A549 (cell line): Measurements from ENCODE around the gene ZNF530. TPM values are rescaled to one million over a fixed set of nuclear protein-coding genes. Genes with fewer than 3 reads are reported as not detected.
A peak's percentile ranks its signal among the peaks of the same experiment; 100 is the strongest.

Experiments
- ATAC-seq, 2 experiments: fragments of 200-7000 bp in 1 of 2; fragments of >200 bp in 1 of 2; cut with Nextera tagmentation in 1 of 2; cut with Tn5 transposase in 1 of 2; 3 replicates each; pipeline versions ENCODE4 v1.8.0 to v1.9.1; 2018 to 2020; ENCODE audit warnings: mild to moderate bottlenecking in 1 of 2, moderate library complexity in 1 of 2
- CTCF ChIA-PET: fragments of 300-600 bp; sonication (Branson Sonifier 250); formaldehyde crosslinking; extraction: SDS; loops from one replicate; lab custom pipeline; 2021; ENCODE audit warnings: antibody characterized with exemption, inconsistent platforms; lab: Yijun Ruan, JAX
- POLR2A ChIA-PET: fragments of 350-600 bp; formaldehyde crosslinking; extraction: SDS; loops from one replicate; lab custom pipeline; 2021; ENCODE audit warnings: antibody characterized with exemption, inconsistent platforms; lab: Yijun Ruan, JAX
- DNase-seq, 2 experiments: peaks; one replicate each; pipeline versions ENCODE4 v3.0.0 to v3.0.0-alpha.2; 2011 to 2016; ENCODE audit warnings: low read depth in 1 of 2, low spot score in 1 of 2
- FAIRE-seq: peaks from 2 replicates; lab custom pipeline; 2011; peaks lifted over from hg19 to GRCh38; lab: Jason Lieb, UNC
- H3K27ac ChIP-seq, 2 experiments: fragments of >200 bp; sonication (Bioruptor Twin); formaldehyde crosslinking; 3 replicates each; pipeline ENCODE4 v1.5.1; 2016 to 2017
- H3K4me1 ChIP-seq: fragments of >200 bp; sonication (Bioruptor Twin); formaldehyde crosslinking; 3 replicates; pipeline ENCODE4 v1.6.1; 2016
- H3K4me2 ChIP-seq: fragments of >200 bp; sonication (Bioruptor Twin); formaldehyde crosslinking; 3 replicates; pipeline ENCODE4 v1.6.1; 2016
- H3K4me3 ChIP-seq: fragments of >200 bp; sonication (Bioruptor Twin); formaldehyde crosslinking; 3 replicates; pipeline ENCODE4 v1.5.1; 2016
- H3K9me3 ChIP-seq: fragments of >200 bp; sonication (Bioruptor Twin); formaldehyde crosslinking; 3 replicates; pipeline ENCODE4 v1.6.1; 2016
- BHLHE40 ChIP-seq: IDR thresholded peaks from 2 replicates; pipeline ENCODE4 v1.6.1; 2012; ENCODE audit warnings: low read depth, low read length, inconsistent platforms
- E2F6 ChIP-seq: IDR thresholded peaks from 2 replicates; pipeline ENCODE4 v1.6.1; 2012; ENCODE audit warnings: low read depth, borderline replicate concordance
- ESRRA ChIP-seq: fragments of 150-350 bp; IDR thresholded peaks from 2 replicates; pipeline ENCODE4 v1.6.1; 2014; ENCODE audit warnings: mild to moderate bottlenecking, low read length, borderline replicate concordance
- FOSL2 ChIP-seq, 2 experiments: fragments of 450-650 bp in 1 of 2; fragments of >200 bp in 1 of 2; sonication (Bioruptor Twin) in 1 of 2; formaldehyde crosslinking; IDR thresholded peaks; 2 replicates each; pipeline versions ENCODE4 v1.5.0 to v1.6.1; 2016 to 2020; ENCODE audit warnings: mild to moderate bottlenecking in 1 of 2, moderate library complexity in 1 of 2
- FOXS1 ChIP-seq: fragments of 250-450 bp; sonication (Bioruptor Pico); IDR thresholded peaks from 2 replicates; pipeline ENCODE4 v1.5.0; 2020; ENCODE audit warnings: mild to moderate bottlenecking, moderate library complexity
- GATA3 ChIP-seq: IDR thresholded peaks from 2 replicates; pipeline ENCODE4 v1.6.1; 2012; ENCODE audit warnings: borderline replicate concordance
- HDAC2 ChIP-seq: fragments of 200-600 bp; sonication (generic); IDR thresholded peaks from 2 replicates; pipeline ENCODE4 v1.6.1; 2016
- JUN ChIP-seq, 2 experiments: fragments of >200 bp; sonication (Bioruptor Twin); formaldehyde crosslinking; IDR thresholded peaks; 2 replicates in 1 of 2; 3 replicates in 1 of 2; pipeline ENCODE4 v1.6.1; 2016 to 2017
- MAX ChIP-seq: IDR thresholded peaks from 2 replicates; pipeline ENCODE4 v1.6.1; 2012
- MAZ ChIP-seq: fragments of 150-350 bp; IDR thresholded peaks from 2 replicates; pipeline ENCODE4 v1.6.1; 2014; ENCODE audit warnings: antibody characterized with exemption, low read depth, low read length, borderline replicate concordance
- NFE2L2 ChIP-seq: fragments of 150-350 bp; conservative IDR thresholded peaks from 2 replicates; pipeline ENCODE4 v1.6.1; 2014; ENCODE audit warnings: low read length
- NR3C1 ChIP-seq: fragments of >200 bp; sonication (Bioruptor Twin); formaldehyde crosslinking; IDR thresholded peaks from 3 replicates; pipeline ENCODE4 v1.6.1; 2017
- PHF8 ChIP-seq: fragments of 200-600 bp; sonication (generic); IDR thresholded peaks from 2 replicates; pipeline ENCODE4 v1.6.1; 2016; ENCODE audit warnings: low read depth, mild to moderate bottlenecking, antibody characterized with exemption, moderate library complexity, borderline replicate concordance
- POLR2A ChIP-seq: IDR thresholded peaks from 2 replicates; pipeline ENCODE4 v1.6.1; 2012; ENCODE audit warnings: mild to moderate bottlenecking, low read length
- RAD21 ChIP-seq, 2 experiments: fragments of >200 bp in 1 of 2; sonication (Bioruptor Twin) in 1 of 2; formaldehyde crosslinking in 1 of 2; IDR thresholded peaks in 1 of 2; conservative IDR thresholded peaks in 1 of 2; 2 replicates in 1 of 2; 3 replicates in 1 of 2; pipeline ENCODE4 v1.6.1; 2012 to 2018; ENCODE audit warnings: inconsistent platforms in 1 of 2
- RARB ChIP-seq: fragments of 250-450 bp; sonication (Bioruptor Pico); IDR thresholded peaks from 2 replicates; pipeline ENCODE4 v1.8.0; 2021; ENCODE audit warnings: mild to moderate bottlenecking, moderate library complexity
- RCOR1 ChIP-seq: fragments of 150-350 bp; IDR thresholded peaks from 2 replicates; pipeline ENCODE4 v1.6.1; 2014; ENCODE audit warnings: antibody characterized with exemption, low read length, low read depth
- RFX5 ChIP-seq: fragments of 450-650 bp; IDR thresholded peaks from 2 replicates; pipeline ENCODE4 v1.7.1; 2014; ENCODE audit warnings: antibody characterized with exemption, mild to moderate bottlenecking, moderate library complexity
- SMC3 ChIP-seq: fragments of >200 bp; sonication (Bioruptor Twin); formaldehyde crosslinking; IDR thresholded peaks from 3 replicates; pipeline ENCODE4 v1.6.1; 2018; ENCODE audit warnings: inconsistent platforms
- SREBF2 ChIP-seq: fragments of 450-650 bp; IDR thresholded peaks from 2 replicates; pipeline ENCODE4 v1.6.1; 2014; ENCODE audit warnings: mild to moderate bottlenecking, moderate library complexity
- TFCP2L1 ChIP-seq: fragments of 250-450 bp; sonication (Bioruptor Pico); IDR thresholded peaks from 2 replicates; pipeline ENCODE4 v1.5.0; 2021; ENCODE audit warnings: mild to moderate bottlenecking
- ZNF302 ChIP-seq: fragments of 250-450 bp; sonication (Bioruptor Pico); IDR thresholded peaks from 2 replicates; pipeline ENCODE4 v1.9.0; 2021; ENCODE audit warnings: inconsistent platforms, mild to moderate bottlenecking, moderate library complexity
- WGBS: methylation state at CpG from one replicate; pipeline ENCODE4 v1.1.6; 2017; ENCODE audit errors: missing lambda C conversion rate; 5-methylcytosine and 5-hydroxymethylcytosine counted together
- polyA plus RNA-seq, 4 experiments: library from polyadenylated mRNA; depleted of rRNA in 3 of 4; stranded (reverse); fragments of >200 nt; fragmentation: RNase III in 1 of 4; extraction: RNeasy Plus Mini Kit Qiagen cat#74134 plus additional on column Dnase treatment in 1 of 4; gene quantifications; 2 replicates in 3 of 4; 3 replicates in 1 of 4; pipeline ENCODE4 v1.2.3, GENCODE V29; 2011 to 2017
- TF ChIP-seq, protein P1 (sequence below): IDR thresholded peaks from 2 replicates; pipeline ENCODE4 v1.6.1; 2012

Gene ZNF530
- polyA plus RNA-seq, 2 of the 4 experiments (the other 2 are of a cell fraction): 4.9 to 5.9 TPM

DNA sequence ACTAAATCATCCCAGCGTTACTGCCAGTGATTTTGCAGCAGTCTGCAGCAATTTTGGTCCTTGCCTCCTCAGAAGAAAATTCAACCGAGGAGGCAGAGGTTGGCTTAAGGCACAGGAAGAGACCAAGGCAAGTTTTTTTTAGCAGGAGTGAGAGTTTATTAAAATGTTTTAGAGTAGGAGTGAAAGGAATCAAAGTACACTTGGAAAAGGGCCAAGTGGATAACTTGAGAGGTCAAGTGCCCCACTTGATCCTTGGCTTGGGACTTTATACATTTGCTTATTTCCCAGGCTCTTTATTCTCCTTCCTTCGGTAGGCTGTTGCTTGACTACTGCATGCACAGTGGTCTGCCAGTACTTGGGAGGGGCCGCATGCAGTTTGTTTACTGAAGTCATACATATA is 11.4 kb downstream of the ZNF530 start:
- Histone ChIP-seq H3K4me3 (no peak overlapping the region), H3K4me1 (no peaks in the 10 kb centered on the region), H3K9me3 (peaks cover 97% of the 10 kb centered on the region), H3K4me2 (no peak overlapping the region), H3K27ac (no peak overlapping the region)
- ATAC-seq (no peak), DNase-seq (no peak), FAIRE-seq (no peak)
- 60% methylated on average over 4 of the region's 4 CpGs for WGBS
- ChIA-PET CTCF (no interaction called here), POLR2A (no interaction called here)
- TF ChIP-seq MAX (no peak), SMC3 (no peak), FOXS1 (CRISPR knock-in tag) (no peak), MAZ (no peak), ESRRA (no peak), NR3C1 (no peak), SREBF2 (no peak), ZNF302 (CRISPR knock-in tag) (no peak), FOSL2 (IDR thresholded peaks at IDR 0.05) (no peak), FOSL2 (CRISPR knock-in tag; IDR thresholded peaks at IDR 0.05) (no peak), HDAC2 (no peak), JUN (IDR thresholded peaks at IDR 0.05) (no peak), RFX5 (no peak), TFCP2L1 (no peak), NFE2L2 (no peak)
- TF ChIP-seq, protein P1, sequence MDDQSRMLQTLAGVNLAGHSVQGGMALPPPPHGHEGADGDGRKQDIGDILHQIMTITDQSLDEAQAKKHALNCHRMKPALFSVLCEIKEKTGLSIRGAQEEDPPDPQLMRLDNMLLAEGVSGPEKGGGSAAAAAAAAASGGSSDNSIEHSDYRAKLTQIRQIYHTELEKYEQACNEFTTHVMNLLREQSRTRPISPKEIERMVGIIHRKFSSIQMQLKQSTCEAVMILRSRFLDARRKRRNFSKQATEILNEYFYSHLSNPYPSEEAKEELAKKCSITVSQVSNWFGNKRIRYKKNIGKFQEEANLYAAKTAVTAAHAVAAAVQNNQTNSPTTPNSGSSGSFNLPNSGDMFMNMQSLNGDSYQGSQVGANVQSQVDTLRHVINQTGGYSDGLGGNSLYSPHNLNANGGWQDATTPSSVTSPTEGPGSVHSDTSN: no peak

DNA sequence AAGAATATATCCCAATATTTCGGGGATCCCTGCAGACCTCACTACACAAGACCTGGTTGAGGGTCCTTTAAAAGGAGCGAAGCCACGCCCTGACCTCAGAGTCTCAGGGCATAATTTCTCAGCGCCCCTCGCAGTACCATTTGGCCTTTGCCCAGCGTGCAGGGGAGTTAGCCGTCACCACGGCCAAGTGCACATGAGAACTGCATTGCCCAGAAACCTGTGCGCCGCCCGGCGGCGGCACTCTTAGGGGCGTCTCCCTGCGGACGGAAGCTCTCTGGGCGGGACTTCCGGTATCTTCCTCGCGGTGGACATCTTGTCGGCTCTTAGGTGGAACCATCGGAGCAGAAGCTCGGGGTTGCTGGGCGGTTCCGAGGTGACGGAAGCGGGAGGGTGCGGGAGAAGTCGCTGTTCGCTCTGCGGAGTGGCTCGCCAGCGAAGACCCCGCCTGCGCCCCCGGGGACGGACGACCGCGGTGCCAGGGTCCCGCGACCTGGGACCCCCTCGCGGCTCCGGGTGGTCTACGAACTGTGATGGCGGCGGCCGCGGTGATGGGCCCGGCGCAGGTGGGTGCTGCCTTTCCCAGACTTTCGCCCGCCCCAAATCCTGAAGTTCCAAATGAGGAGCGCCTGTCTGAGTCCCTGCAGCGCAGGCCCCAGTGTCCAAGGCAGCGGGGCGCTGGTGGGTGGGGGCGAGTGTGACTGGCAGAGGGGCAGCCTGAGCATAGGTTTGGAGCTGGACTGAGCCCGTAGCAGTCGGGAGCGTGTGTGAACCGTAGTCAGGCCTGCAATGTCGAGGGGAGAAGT is 14.5 kb downstream of the ZNF530 start, which contains the start of gene ZNF134:
Gene ZNF134 (plus strand): TSS at position 302 of the 803 bp plus-strand sequence. CDS start 5,227 bp downstream, outside the sequence.
- H3K4me1 ChIP-seq: no peaks in the 10 kb centered on the region
- FAIRE-seq (no peak), DNase-seq (peak; percentile 95)
- peaks cover 97% of the 10 kb centered on the region for H3K9me3 ChIP-seq
- 7% methylated on average over 39 of the region's 64 CpGs for WGBS
- CTCF ChIA-PET: interaction anchor here (0.7 to 1.4 kb wide), 7 partner anchors 9 to 235 kb away, joined by 3 to 6 read pairs (median 4); no protein-coding TSS in a partner anchor
- POLR2A ChIA-PET: interaction anchor here (0.7 to 2.1 kb wide), 5 partner anchors 19 to 303 kb away, joined by 3 to 16 read pairs (median 5); partner anchors contain the start of genes ZNF211, ZNF416 and ZNF551
- TF ChIP-seq SMC3 (peak; percentile 26; the same call in 2 of the 3 replicates), E2F6 (peak; percentile 84), POLR2A (peak; percentile 30; the same call in 1 of the 2 replicates), GATA3 (peak; percentile 0; the same call in 1 of the 2 replicates), RARB (CRISPR knock-in tag) (no peak), MAX (peak; percentile 87), RAD21 (conservative IDR thresholded peaks at IDR 0.05 in 1 of 2, IDR thresholded peaks at IDR 0.05 in 1 of 2) (peak in 1 of 2 experiments; percentile 13; a peak in 1 of 5 replicates), TFCP2L1 (peak; percentile 47; the same call in 1 of the 2 replicates), PHF8 (peak; percentile 83), JUN (IDR thresholded peaks at IDR 0.05) (peak in 1 of 2 experiments; percentile 58; a peak in 1 of 5 replicates), BHLHE40 (no peak), RCOR1 (no peak)
- TF ChIP-seq, protein P1: no peak
- TF ChIP-seq, all 56 proteins: peak for 9
- ATAC-seq: peak; percentile 99 to 100
- Histone ChIP-seq H3K4me2 (peak within 1 kb of the TSS; percentile 66), H3K4me3 (peak within 1 kb of the TSS; percentile 81), H3K27ac (peak within 1 kb of the TSS; percentile 65 to 88)
